T47D (cell line): Measurements from ENCODE around the gene HIRIP3.

Experiments used
- DNase-seq, 2 experiments: peaks; one replicate each; pipeline versions ENCODE4 v3.0.0 to v3.0.0-alpha.2; 2011 to 2012; ENCODE audit warnings: low read depth in 1 of 2, low spot score in 1 of 2
- JUND ChIP-seq: IDR thresholded peaks from 2 replicates; pipeline ENCODE4 v1.6.1; 2012; ENCODE audit warnings: low read depth
- in situ Hi-C: cut with HindIII; loops from 2 replicates; pipeline ENCODE4 v1.10.0; 2016; ENCODE audit warnings: low sequenced_read_pairs, low pct_unique_long_range_greater_than_20kb

Gene HIRIP3

GRCh38 chr16:30010844-30011713 is 15.7 kb upstream of the HIRIP3 start, which contains the start of gene DOC2A:
Gene DOC2A, minus strand, starts transcription at chr16:30011027. Its CDS starts 805 bp downstream, at chr16:30010222.
- in situ Hi-C loops, result no loop called here
- no peak for TF ChIP-seq JUND
- DNase-seq, result peak in 1 of 2 experiments; percentile 35

DNA sequence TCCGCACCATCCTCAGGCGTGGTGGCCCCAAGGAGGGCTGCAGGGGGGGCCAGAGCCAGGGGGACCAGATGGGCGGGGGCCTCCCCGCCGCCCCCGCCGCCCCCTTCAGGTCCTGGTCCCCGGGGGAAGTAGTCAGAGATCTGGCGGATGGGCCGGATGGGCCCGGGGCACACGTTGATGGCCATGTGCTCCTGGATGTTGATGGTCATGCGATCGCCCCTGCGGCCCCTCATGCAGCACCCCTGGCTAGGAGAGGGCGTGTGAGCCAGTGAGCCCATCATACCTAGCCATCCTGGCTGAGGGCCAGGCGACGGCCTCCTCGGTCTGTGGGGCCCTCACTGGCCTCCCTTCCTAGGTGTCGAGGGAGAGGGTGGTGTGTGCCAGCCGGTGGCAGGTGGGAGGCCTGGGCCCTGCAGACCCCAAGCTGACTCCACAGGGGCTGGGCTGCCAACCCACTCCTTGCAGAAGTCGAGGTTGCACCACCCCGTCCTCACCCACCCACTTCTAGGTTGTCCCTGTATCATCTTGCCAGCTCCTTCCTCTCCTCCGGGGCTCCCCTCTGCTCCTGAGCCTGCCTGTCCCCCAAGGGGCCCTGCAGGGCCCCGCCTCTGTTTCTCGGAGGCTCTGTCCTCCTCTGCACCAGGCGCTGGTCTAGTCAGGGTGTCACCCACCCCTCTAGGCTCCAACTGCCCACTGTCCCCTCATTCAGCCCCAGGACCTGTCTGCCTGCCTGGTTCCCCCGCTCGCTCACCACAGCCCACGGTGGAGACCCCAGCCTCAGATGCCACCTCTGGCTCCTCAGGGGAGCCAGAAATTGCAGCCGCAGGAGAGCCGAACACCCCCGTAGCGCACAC is 14.8 kb upstream of the HIRIP3 start:
- DNase-seq, result no peak
- in situ Hi-C loops, result no loop called here

GRCh38 chr16:30009085-30009862 is 13.9 kb upstream of the HIRIP3 start:
- in situ Hi-C loops, result no loop called here
- no peak for TF ChIP-seq JUND
- DNase-seq, result no peak

More for the DNA sequence above, 14.8 kb upstream of the HIRIP3 start:
- no peak for TF ChIP-seq JUND

DNA sequence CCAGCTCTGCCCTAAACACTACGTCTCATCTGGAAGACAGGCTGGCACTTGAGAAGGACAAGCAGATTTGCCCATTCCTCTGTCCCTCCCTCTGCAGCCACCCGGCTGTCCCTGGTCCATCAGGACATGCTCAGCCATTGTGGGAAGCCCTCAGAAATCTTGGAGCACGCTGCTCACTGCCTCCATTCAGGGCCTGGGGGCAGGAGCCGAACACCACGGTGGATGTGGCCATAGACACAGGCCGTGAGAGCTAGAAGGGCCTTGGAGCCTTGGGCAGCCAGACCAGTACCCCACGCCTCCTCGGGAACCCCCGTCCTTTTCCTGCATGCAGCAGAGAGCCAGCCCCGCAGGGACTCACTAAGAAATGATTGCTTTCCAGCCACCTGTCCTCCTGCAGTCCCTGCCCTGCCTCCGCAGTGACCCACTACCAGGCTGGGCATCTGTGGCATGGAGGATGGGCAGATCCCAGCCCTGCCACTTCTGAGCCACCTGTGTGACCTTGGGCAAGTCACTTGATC is 12.0 kb upstream of the HIRIP3 start:
- in situ Hi-C loops, result no loop called here
- no peak for TF ChIP-seq JUND

DNA sequence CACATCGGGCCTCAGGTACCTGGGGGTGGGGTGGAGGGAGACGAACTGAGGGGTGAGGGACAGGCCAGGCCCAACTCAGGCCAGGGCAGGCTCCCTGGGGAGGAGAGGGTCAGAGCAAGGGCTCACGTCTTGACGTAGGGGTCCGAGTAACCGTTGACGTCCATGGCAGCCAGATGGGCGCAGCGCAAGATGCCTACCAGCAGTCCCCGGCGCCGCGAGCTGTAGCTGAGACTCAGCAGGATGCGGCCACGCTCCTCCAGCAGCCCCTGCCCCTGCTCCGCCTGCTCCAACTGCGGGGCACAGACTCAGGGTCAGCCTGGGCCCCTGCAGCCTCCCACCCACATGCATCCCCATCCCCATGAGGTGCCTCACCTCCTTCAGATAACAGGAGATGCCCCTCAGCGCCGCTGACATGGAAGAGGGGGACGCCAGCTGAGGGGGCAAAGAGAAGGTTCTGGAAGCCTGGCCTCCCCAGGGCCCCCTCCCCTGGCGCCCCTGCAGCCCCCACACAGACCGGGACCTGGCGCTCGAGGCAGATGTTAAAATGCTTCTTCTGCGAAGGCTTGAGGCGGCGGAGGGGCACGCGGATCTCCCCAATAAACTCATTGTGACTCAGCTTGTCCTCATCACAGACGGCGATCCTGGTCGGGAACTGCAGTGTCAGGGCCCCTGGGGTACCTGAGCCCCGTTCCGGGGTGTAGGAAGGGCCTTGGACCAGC is 11.4 kb upstream of the HIRIP3 start:
- in situ Hi-C loops, result no loop called here
- no peak for TF ChIP-seq JUND
- DNase-seq, result no peak

More for the DNA sequence above, 12.0 kb upstream of the HIRIP3 start:
- DNase-seq, result no peak

DNA sequence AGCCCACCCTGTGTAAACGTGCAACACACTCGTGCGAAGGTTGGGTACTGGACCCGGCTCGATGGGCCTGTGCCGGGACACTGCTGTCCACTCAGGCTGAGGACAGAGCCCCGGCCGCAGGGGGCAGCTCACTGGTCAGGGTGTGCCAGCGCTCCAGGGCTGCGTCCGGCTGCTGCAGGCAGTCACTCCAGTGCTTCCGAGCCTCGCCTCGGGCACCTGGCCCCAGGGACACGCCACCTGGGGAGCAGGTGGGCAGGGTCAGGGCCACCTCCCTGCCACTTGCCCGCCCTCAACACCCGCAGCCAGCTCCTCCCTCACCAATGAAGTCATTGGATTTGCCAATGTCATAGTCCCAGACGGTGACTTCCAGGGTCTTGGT is 10.7 kb upstream of the HIRIP3 start:
- in situ Hi-C loops, result no loop called here
- TF ChIP-seq JUND, result no peak
- no peak for DNase-seq

DNA sequence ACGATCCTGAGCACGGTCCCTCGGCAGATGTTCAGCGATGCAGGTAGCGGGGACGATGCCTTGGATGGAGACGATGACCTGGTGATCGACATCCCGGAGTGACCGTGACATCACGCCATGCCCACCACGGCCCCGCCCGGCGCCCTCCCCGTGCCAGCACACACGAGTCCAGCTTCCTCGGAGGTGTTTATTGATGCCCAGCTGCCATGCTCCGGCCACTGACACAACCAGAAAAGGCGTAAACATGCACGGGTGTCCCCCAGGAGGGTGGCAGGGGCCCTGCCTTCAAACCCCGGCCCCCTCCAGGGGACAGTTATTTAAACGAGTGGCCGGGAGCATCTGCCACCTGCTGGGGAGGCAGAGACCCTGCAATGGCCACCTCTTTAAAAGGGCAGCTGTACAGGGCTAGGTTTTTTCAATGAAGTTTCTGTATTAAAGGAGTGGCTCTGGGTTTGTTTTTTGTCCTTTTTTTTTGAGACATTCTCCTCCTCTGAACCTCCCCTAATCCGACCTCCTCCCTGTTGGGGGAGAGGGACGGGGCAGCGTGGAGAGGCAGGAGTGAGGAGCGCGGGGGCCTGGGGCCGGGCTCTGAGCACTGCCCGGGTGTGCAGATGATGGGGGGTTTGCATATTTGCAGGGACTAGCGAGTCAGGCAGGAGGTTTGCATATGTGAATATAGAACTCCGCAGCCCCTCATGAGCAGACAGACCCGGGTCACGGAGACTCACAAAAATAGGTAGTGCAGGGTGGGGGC is 10.1 kb upstream of the HIRIP3 start:
- DNase-seq, result peak; percentile 57 to 90
- in situ Hi-C loops, result no loop called here
- no peak for TF ChIP-seq JUND

GRCh38 chr16:30004811-30005242 is 9.4 kb upstream of the HIRIP3 start:
- no peak for DNase-seq
- no peak for TF ChIP-seq JUND
- in situ Hi-C loops, result no loop called here

- no peak for TF ChIP-seq JUND
- no peak for DNase-seq
- in situ Hi-C loops, result no loop called here
Observed at GRCh38 chr16:30004424-30004776, 9.0 kb upstream of the HIRIP3 start.

GRCh38 chr16:30003670-30004423 is 8.4 kb upstream of the HIRIP3 start:
- TF ChIP-seq JUND, result no peak
- in situ Hi-C loops, result no loop called here
- no peak for DNase-seq
